ENCODE data around the gene RASSF3. TPM values are rescaled to one million over a fixed set of nuclear protein-coding genes. Genes with fewer than 3 reads are reported as not detected.

RASSF3 gene
- total RNA-seq, 2 experiments from 2014 or later = 40.4 to 41.6 TPM

DNA sequence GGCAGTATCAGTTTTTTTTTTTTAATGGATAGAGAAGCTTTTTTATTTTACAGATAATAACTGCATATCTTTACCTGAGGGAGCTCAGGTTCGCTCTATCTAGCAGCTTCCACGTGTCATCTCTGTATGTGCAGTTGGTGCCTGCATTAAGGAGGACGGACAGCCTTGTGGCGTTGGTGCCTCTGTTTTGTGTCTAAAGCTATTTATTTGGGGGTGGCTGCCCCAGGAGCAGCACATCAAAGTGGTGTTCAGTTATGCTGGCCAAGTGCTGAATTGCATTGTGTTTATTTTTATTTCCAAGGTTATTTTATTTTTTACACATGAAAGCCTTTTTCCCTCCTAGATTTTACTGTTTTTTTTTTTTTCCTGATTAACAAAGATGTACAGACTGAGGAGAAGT is 59.7 kb downstream of the RASSF3 start:
- Mint-ChIP-seq H3K4me3 (peak overlapping the region; percentile 82), H3K27ac (peak overlapping the region; percentile 96), H3K36me3 (ENCODE audit: low read depth) (peaks cover 5% of the 10 kb centered on the region), H3K4me1 (ENCODE audit: low read depth) (peaks cover 91% of the 10 kb centered on the region), H3K9me3 (no peaks in the 10 kb centered on the region), H3K27me3 (no peaks in the 10 kb centered on the region)
- CTCF ChIA-PET = interaction anchor here (1.0 to 2.1 kb wide), 6 partner anchors 9 to 61 kb away, joined by 4 to 13 read pairs (median 6); no protein-coding TSS in a partner anchor
- DNase-seq (peak; percentile 33), ATAC-seq (no peak)
- POLR2A ChIA-PET = interaction anchor here (0.6 to 3.6 kb wide), 13 partner anchors 9 to 89 kb away, joined by 3 to 32 read pairs (median 4); partner anchors contain the start of gene RASSF3
- intact Hi-C loops (cut with micrococcal nuclease) = no loop called here
- TF ChIP-seq, protein P1, sequence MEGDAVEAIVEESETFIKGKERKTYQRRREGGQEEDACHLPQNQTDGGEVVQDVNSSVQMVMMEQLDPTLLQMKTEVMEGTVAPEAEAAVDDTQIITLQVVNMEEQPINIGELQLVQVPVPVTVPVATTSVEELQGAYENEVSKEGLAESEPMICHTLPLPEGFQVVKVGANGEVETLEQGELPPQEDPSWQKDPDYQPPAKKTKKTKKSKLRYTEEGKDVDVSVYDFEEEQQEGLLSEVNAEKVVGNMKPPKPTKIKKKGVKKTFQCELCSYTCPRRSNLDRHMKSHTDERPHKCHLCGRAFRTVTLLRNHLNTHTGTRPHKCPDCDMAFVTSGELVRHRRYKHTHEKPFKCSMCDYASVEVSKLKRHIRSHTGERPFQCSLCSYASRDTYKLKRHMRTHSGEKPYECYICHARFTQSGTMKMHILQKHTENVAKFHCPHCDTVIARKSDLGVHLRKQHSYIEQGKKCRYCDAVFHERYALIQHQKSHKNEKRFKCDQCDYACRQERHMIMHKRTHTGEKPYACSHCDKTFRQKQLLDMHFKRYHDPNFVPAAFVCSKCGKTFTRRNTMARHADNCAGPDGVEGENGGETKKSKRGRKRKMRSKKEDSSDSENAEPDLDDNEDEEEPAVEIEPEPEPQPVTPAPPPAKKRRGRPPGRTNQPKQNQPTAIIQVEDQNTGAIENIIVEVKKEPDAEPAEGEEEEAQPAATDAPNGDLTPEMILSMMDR (IDR thresholded peaks at IDR 0.05) = no peak

DNA sequence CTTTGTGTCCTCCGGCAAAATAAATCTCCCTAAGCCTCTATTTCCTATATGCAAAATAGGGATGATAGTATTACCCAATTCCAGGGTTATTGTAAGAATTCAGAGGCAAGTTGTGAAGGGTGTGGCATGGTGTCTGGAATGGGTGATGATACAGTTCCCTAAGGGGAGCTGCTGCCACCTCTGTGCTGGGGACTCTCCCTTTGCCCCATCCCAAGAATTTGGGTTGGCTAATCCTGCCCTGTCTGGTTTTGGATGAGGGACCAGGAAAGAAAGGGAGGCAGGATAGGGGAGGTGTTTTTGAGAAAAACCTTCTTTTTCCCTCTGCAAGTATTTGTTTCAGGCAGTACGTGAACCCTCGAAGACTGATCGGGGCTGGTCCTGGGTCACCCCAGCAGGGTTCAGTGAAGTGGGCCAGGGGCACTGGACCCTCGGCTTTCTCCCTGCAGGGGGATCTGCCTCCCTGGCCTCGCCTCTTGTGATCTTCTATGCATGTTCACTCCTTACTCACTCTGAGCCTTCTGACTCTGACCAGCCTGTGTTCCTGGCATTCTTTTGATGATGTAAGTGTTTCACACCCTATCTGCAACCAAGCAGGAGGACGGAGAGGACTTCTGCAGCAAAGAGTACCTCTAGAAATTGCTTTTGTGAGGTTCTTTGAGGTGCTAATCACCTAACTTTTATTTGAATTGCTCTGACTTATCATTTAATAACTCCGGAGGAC is 60.8 kb downstream of the RASSF3 start:
- H3K36me3 Mint-ChIP-seq (ENCODE audit: low read depth) = peaks cover 5% of the 10 kb centered on the region
- ChIA-PET CTCF (interaction anchor here (1.4 kb wide), 1 partner anchor 21 kb away, joined by 4 read pairs; no protein-coding TSS in a partner anchor), POLR2A (interaction anchor here (1.0 to 1.7 kb wide), 3 partner anchors 14 to 90 kb away, joined by 3 to 6 read pairs (median 5); no protein-coding TSS in a partner anchor)
- peak; percentile 45 for ATAC-seq
- DNase-seq = peak; percentile 52
- peaks cover 89% of the 10 kb centered on the region for H3K4me1 Mint-ChIP-seq (ENCODE audit: low read depth)
- TF ChIP-seq, protein P1 (IDR thresholded peaks at IDR 0.05) = no peak
- peak overlapping the region; percentile 82 for H3K4me3 Mint-ChIP-seq
- H3K27ac Mint-ChIP-seq = peak overlapping the region; percentile 96
- H3K9me3 Mint-ChIP-seq = no peaks in the 10 kb centered on the region
- intact Hi-C loops (cut with micrococcal nuclease) = no loop called here
- no peaks in the 10 kb centered on the region for H3K27me3 Mint-ChIP-seq

DNA sequence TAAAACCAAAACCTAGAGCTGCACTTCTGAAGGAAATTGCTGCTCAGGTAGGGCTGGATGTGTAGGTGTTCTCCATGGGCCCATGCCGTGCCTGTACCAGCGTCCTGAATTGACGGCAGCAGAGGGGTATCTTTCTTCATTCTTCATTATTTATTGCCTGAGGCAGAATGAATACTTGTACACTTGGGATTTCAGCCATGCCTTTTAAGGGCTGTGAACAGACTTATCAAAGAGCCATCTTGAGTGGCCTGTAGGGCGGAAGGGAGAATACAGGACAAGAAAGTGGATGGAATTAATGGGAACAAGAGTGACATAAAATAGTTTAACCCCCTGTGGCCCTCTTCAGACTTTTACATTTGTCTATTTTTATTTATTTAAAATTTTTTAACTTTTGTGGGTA is 61.4 kb downstream of the RASSF3 start:
- intact Hi-C loops (cut with micrococcal nuclease) = no loop called here
- Mint-ChIP-seq H3K4me1 (ENCODE audit: low read depth) (peaks cover 88% of the 10 kb centered on the region), H3K27ac (peak overlapping the region; percentile 96), H3K4me3 (peak overlapping the region; percentile 45), H3K9me3 (no peaks in the 10 kb centered on the region), H3K36me3 (ENCODE audit: low read depth) (peaks cover 5% of the 10 kb centered on the region), H3K27me3 (no peaks in the 10 kb centered on the region)
- no peak for ATAC-seq
- POLR2A ChIA-PET = no interaction called here
- TF ChIP-seq, protein P1 (IDR thresholded peaks at IDR 0.05) = no peak
- DNase-seq = no peak
- CTCF ChIA-PET = interaction anchor here (1.4 kb wide), 1 partner anchor 20 kb away, joined by 4 read pairs; no protein-coding TSS in a partner anchor

DNA sequence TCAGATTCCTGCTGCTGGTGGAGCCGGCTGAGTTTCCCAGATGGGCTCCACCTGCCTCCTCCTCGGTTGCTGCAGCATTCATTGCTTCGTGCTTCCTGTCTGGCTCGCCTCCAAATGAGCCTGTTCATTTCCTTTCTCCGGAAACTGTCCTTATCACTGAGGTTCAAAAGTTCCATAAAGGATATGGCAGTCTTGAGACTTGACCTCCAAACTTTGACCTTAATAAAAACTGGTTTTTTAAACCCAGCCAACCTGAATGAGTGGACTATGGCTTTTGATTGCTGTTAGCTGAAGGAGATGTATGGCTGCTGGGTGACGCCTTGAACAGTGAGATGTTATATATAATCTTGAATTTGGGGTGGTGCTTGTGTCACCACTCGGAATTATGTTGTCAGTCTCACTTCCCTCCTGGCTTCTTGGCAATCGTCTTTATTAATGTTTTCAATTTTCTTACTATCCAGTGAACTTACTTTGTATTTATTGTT is 62.7 kb downstream of the RASSF3 start:
- TF ChIP-seq, protein P1 (IDR thresholded peaks at IDR 0.05) = no peak
- Mint-ChIP-seq H3K4me3 (peak overlapping the region; percentile 39), H3K4me1 (ENCODE audit: low read depth) (peaks cover 88% of the 10 kb centered on the region), H3K27ac (peak overlapping the region; percentile 95), H3K36me3 (ENCODE audit: low read depth) (peaks cover 5% of the 10 kb centered on the region), H3K27me3 (no peaks in the 10 kb centered on the region), H3K9me3 (no peaks in the 10 kb centered on the region)
- intact Hi-C loops (cut with micrococcal nuclease) = no loop called here
- ChIA-PET POLR2A (interaction anchor here (0.6 kb wide), 1 partner anchor 1493 kb away, joined by 3 read pairs; no protein-coding TSS in a partner anchor), CTCF (interaction anchor here (1.6 kb wide), 1 partner anchor 25 kb away, joined by 5 read pairs; no protein-coding TSS in a partner anchor)
- DNase-seq = peak; percentile 51
- no peak for ATAC-seq
